Urothelium cell line (cell line): ENCODE results near the gene OR52A1.
"Not testable (repeated sequence)": the region's sequence is repeated elsewhere in the genome, so short reads cannot be mapped to it uniquely, and the experiment has no call there.

Experiments used
- DNase-seq: peaks from one replicate; pipeline ENCODE4 v3.0.0; 2011; ENCODE audit warnings: low spot score, mixed read lengths
- FAIRE-seq: peaks from 2 replicates; lab custom pipeline; 2011; peaks lifted over from hg19 to GRCh38; lab: Jason Lieb, UNC

The OR52A1 gene

DNA sequence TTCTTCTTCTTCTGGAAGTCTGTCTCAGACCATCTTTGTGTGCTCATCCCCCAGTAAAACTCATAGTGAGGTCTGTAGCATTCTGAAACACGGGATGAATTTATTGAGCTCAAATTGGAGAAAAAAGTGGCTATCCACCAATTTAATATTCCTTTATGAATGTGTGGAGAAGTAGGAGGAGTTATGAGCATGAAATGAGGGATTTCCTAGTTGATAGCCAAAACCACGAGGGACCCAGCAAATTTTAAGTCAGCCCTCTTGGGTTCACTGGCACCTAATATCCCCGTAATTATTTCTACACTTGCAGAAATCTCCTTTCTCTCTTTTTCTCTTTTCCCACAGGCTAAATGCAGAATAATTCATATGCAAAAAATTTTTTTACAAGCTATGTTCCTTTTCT lies at the start of gene OR52A1:
TSS of gene OR52A1 (minus strand) at position 101 of the 400 bp plus-strand sequence. CDS start 2,388 bp downstream, outside the sequence.
- FAIRE-seq, result no peak

DNA sequence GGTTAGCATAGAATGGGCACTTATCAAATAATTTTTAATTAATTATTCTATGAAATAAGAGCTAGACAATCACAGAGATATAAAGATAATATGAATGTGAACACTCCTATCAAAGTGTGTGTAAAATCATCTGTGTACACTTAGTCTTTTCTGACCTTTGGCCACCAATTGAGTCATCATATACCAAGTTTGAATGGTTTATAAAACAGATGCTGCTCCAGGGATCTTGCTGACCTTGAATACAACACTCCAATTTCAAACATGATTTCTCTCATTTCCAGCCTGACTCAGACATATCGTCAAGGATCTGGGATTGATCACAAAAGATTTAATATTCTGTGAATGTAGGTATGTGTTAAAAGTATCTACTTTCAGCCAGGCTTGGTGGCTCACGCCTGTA lies 48.8 kb upstream of the OR52A1 start:
- no peak for DNase-seq
- no peak for FAIRE-seq

More for the DNA sequence above, at the start of gene OR52A1:
- no peak for DNase-seq

DNA sequence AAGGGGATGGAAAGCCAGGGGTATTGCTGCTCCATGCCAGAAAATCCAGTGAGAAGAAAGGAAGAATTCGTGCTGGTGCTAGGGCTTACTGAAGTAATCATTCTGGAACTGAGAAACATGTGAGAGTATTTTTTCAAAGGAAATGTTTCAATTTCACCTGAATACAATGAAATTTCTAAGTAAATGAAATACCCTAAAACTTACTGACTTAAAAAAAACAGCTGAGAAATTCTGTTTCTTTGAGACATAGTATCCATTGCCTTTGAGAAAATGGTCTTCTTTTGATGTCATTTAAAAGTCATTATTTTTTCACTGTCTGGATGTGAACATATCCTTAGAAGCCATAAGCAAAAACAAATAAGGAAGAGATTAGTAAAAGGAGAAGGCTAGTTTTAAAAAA lies 46.0 kb upstream of the OR52A1 start, which contains the start of gene OR51V1:
TSS of gene OR51V1 (minus strand) at position 101 of the 400 bp plus-strand sequence. CDS start at position 101, 0 bp downstream.
- DNase-seq (no peak), FAIRE-seq (no peak)

DNA sequence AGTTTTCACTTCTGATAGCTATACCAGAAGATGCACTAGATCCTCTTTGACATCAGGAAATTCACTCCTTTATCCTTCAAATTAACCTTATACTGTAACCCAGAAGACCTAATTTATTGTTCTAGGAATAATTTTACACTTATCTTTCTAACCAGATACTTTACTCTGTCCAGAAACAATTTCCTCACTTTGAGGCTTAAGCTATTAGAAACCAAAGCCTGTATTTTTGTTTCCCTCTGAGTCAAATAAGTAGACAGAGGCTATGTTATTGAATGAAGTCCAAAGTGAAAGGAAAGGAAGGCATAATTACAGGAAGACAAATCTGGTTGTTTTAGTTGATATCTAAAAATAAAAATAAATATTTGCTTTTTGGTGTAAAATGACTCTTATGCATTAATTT lies 43.7 kb upstream of the OR52A1 start:
- no peak for FAIRE-seq
- DNase-seq, result no peak

DNA sequence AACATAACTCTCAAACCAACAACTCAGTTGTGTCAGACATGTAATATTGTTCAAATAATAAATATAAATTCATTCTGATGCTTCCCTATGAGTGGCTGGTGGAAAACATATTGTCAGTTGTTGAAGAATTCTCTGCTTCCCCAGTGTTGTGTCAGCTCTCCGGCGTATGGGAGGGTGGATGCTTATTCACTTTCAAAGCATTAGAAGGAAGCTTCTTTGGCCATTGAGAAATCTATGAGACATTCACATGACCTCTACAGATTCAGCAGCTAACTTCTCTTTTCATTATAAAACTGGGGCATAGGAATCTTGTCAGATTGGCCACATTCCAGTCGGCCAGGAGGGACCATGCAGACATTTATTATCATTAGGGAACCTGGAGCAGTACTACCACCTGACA lies 43.0 kb upstream of the OR52A1 start:
- FAIRE-seq (no peak), DNase-seq (no peak)

DNA sequence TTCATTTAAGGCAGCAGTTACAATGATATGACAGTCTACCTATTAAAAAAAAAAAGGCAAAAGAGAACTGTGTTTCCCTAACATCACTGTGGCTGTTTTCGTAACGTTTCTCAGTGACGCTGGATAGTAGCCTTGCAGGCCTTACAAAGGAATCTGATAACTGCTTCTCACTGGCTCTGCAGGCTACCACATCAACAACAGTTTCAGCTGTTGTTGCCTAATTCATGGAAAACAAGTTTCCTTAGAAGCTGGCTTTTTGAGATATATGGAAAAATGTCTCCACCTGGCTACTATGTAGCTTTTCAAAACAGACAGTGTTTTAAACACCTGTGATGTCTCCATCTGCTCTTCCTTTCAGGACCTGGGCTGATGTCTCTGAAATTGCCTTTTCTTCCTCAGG lies 42.2 kb upstream of the OR52A1 start:
- FAIRE-seq (no peak), DNase-seq (no peak)

DNA sequence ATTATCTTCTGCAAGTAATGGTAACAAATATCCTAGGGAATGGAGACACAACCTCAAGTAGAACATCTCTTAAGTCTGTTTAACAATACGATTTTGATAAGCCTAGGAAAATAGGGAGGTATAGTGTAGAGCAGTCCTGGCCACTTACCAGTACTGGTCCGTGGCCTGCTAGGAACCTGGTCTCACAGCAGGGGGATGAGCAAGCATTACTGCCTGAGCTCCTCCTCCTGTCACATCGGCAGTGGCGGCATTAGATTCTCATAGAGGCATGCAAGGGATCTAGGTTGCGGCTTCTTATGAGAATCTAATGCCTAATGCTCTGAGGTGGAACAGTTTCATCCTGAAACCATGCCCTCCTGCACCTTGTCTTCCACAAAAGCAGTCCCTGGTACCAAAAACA lies 41.5 kb upstream of the OR52A1 start:
- no peak for DNase-seq
- FAIRE-seq, result no peak

DNA sequence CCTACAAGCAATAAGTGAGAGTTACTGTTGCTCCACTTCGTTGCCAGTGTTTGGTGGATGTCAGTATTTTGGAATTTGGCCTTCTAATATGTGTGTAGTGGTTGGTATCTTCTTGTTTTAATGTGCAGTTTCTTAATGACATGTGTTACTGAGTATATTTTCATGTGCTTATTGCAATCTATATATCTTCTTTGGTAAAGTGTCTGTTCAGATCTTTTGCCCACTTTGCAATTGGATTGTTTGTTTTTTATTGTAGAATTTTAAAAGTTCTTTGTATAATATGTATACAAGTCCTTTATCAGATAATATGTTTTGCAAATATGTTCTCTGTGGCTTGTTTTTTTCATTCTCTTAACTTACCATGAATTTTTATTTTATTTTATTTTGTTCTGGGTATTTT lies 38.2 kb upstream of the OR52A1 start:
- FAIRE-seq (no peak), DNase-seq (no peak)

DNA sequence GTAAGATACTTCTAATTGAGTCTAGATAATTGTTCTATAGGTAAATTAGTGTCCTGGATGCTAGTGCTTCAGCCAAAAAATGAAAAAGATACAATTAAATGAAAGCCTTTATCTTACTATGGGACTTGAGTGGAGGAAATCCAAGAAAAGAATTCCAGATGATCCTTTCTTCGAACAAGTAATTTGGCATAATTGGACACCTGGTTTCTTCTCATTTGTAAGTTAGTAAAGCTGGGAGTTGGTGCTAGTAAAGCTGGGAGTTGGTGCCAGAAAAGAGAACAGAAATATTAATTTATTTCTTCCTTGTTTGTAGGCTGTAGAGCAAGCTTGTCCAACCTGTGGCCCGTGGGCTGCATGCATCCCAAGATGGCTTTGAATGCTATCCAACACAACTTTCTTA lies 33.6 kb upstream of the OR52A1 start:
- FAIRE-seq, result no peak

DNA sequence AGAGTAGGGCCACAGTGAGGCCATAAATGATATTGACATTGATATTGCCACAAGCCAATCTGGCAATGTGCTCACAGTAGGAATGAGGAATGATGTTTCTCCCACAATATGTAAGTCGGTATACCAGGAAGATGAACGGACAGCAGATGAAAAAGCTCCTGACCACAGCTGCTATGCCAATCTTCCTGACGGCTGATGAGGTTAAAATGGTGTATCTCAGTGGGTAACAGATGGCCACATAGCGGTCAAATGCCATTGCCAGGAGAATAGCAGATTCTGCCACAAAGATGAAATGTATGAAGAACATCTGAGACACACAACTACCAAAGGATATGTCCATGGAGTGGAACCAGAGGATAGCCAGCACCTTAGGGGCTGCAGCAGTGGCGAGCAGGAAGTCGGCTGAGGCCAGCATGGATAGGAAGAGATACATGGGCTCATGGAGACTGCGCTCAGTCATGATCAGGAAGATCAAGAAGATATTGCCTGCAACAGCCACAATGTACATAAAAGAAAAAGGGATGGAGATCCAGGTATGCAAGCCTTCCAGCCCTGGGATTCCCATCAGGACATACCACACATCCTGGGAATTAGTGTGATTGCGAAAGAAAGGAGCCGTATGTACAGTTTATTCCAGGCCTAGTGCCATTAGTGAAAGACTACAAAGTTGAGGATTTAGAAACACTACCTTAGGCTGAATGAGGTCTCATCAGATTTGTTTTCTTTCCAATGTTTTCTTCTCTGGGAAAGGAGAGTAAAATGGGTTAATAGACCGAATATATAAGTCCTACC lies 23.7 kb upstream of the OR52A1 start:
- FAIRE-seq (no peak), DNase-seq (no peak)

More for the DNA sequence above, 33.6 kb upstream of the OR52A1 start:
- DNase-seq, result no peak

DNA sequence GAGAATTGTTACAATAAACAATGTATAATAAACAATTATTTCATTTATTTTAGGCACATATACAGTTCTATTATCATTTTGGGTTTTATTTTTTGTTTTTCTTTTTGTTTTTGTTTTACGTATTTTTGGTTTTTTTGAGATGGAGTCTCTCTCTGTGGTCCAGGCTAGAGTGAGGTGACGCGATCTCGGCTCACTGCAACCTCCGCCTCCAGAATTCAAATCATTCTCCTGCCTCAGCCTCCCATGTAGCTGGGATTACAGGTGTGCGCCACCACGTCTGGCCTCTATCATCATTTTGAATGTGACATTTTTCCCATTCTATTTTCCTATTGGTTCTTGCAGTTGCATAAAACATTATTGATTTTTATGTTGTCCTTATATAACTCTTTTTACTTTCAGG lies 20.4 kb upstream of the OR52A1 start:
- no peak for FAIRE-seq
- DNase-seq, result no peak

DNA sequence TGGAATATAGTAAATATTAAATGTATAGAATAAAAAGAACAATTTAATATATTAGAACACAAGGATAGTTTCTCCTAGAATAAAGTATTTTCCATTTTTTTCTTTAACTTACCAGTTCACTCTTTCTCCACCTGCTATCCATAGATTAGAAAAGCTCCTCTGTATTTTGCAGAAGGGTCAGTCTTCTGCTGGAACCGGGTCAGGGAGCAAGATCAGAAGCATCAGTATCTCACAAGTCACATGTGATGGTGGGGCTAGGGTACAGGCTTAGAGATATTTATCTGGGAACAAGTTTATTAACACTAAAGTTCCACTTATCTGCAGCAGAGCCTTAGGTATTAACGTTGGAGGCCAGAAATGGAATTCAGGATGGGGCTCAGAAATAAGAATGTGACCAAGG lies 17.3 kb upstream of the OR52A1 start:
- FAIRE-seq, result no peak
- DNase-seq, result no peak

DNA sequence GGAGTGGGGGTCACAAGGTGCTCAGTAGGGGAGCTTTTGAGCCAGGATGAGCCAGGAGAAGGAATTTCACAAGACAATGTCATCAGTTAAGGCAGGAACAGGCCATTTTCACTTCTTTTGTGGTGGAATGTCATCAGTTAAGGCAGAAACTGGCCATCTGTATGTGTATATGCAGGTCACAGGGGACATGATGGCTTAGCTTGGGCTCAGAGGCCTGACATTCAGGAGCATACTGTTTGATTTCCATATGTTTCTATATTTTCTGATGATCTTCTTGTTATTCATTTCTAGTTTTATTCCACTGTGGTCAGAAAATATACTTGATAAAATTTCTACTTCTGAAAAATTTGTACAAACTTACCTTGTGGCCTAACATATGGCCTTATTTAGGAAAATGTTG lies 11.3 kb upstream of the OR52A1 start:
- FAIRE-seq, DNase-seq: not testable (repeated sequence)

DNA sequence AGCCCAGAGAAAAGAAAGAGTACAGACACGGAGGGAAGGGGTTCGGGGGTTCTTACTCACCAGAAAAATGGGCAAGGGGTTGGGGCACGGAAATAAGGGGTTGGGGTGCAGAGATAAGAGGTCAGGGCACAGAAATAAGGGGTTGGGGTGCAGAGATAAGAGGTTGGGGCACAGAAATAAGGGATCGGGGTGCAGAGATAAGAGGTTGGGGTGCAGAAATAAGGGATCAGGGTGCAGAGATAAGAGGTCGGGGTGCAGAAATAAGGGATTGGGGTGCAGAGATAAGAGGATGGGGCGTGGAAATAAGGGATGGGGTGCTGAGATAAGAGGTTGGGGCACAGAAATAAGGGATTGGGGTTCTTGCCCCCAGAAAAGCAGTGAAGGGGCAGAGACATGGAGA lies 10.2 kb upstream of the OR52A1 start:
- not testable (repeated sequence) for FAIRE-seq, DNase-seq

DNA sequence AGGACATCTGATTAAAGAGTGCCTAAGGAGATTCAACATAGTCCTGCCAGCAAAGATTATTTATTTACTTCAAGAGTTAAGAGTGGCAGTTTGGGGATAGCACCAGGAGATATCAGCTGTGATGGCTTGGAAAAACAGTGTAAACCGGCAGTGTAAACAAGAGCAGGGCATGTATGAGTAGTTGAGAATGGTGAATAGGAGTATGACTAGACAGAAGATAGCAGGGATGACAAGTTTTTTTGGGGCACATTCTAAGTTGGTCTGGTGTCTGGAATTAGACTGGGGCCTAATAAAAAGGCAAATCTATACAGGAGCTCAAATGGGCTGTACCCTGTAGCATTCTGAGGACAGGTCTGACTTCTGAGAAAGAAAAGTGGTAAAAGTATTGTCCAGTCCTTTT lies 6.5 kb upstream of the OR52A1 start:
- FAIRE-seq, DNase-seq: not testable (repeated sequence)

DNA sequence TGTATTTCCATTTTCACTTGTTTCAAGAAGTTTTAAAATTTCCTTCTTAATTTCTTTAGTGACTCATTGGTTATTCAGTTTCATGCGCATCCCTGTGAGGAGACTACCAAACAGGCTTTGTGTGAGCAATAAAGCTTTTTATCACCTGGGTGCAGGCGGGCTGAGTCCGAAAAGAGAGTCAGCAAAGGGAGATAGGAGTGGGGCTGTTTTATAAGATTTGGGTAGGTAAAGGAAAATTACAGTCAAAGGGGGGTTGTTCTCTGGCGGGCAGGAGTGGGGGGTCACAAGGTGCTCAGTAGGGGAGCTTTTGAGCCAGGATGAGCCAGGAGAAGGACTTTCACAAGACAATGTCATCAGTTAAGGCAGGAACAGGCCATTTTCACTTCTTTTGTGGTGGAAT lies 5.7 kb upstream of the OR52A1 start:
- not testable (repeated sequence) for FAIRE-seq, DNase-seq

DNA sequence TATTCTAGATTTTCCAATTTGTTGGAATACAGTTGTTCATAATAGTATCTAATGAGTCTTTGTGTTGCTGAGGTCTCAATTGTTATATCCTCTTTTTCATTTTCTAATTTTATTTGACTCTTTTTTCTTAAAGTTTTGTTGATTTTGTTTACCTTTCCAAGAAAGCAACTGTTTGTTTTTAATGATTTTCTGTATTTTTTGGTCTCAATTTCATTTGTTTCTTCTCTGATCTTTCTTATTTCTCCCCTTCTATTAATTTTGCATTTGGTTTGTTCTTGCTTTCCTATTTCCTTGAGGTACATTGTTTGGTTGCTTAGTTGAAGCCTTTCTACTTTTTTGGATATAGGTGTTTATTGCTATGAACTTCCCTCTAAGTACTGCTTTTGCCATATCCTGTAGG lies 5.2 kb upstream of the OR52A1 start:
- no peak for FAIRE-seq
- no peak for DNase-seq

DNA sequence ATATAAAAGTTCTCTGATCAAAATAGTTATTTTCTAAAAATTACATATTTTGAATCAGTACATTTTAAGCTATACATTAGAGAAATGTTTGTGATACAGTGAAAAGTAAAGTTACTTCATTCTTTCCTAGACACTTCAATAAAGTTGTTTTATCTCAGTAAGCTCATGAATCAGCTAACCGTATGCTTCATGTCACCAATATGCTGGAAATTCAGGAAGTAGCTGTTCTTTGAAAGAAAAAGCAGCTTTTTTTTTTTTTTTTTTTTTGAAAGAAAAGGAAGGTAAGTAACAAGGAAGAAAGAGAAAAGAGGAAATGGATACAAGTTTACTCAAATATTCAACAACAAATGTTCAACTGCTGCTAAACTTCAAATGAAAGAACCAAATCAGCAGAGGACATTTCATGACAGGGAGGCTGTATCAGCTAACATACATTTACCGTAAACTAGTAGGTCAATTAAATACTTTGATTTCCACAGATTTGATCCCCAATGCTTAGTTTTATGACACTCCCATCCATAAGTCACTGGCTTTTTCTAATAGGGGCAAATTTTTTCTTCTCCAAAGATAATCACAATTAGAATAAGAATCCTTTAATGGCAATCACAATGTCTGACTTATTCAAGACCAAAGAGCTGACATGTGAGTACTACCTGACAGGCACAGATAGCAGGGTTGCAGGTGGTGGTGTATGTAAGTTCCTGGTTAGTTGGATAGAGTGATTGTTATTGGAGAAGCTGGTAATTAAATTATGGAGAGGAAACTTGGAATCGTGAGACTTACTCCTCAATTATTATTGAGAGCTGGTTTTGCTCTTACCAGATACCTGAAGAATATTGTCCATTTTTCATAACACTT lies 754 bp downstream of the OR52A1 start:
- FAIRE-seq, result no peak
- DNase-seq, result no peak

DNA sequence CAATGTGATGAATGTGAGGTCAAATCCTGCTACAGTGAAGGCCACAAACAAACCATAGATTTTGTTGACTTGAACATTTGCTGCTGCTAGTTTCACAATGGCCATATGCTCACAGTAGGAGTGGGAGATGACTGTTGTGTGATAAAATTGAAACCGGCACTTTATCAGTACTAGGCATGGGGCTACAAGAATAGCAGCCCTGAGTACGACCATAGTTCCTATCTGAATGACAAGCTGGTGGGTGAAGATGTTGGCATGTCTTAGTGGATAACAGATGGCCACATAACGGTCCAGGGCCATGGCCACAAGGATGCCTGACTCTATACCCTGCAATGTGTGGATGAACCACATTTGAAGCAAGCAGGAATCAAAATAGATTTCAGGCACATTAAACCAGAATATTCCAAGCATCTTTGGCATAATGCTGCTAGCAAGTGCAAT lies 2.8 kb downstream of the OR52A1 start:
- FAIRE-seq (peak; percentile 37), DNase-seq (no peak)

DNA sequence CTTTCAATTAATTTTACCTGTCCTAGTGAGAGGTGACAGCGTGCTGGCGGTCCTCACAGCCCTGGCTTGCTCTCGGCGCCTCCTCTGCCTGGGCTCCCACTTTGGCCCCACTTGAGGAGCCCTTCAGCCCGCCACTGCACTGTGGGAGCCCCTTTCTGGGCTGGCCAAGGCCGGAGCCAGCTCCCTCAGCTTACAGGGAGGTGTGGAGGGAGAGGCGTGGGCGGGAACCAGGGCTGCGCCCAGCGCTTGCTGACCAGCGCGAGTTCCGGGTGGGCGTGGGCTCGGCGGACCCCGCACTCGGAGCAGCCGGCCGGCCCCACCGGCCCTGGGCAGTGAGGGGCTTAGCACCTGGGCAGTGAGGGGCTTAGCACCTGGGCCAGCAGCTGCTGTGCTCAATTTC lies 10.4 kb downstream of the OR52A1 start:
- FAIRE-seq, result not testable (repeated sequence)

DNA sequence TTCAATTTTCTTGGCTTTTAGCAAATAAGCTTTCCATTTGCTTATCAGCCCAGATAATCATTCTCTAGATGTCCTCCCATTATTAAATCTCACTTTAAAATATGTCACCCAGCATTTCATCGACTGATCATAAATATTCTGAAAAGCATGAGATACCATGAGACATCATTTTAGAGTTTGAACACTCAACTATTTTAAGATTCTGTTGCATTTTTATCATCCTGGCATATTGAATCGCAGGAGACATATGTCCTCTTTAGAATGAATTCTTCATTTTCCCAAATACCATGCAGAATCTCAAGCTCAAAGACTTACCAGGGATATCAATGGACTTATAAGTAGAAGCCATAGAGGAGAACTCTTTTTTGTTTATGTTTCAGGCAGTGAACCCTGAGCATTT lies 16.6 kb downstream of the OR52A1 start, which contains the start of gene OR52A5:
TSS of gene OR52A5 (minus strand) at position 361 of the 400 bp plus-strand sequence. CDS start 5,714 bp downstream, outside the sequence.
- DNase-seq, result no peak
- no peak for FAIRE-seq

More for the DNA sequence above, 10.4 kb downstream of the OR52A1 start:
- not testable (repeated sequence) for DNase-seq
